NCI-H2107 treated with DMSO at 0.1 percent for 48 hours (cell line): ENCODE data around the gene FLRT3.

Experiments
- DNase-seq: peaks from one replicate; lab custom pipeline; 2025; ENCODE audit not compliant: unreplicated experiment; lab: John Stamatoyannopoulos, UW

Gene FLRT3

DNA sequence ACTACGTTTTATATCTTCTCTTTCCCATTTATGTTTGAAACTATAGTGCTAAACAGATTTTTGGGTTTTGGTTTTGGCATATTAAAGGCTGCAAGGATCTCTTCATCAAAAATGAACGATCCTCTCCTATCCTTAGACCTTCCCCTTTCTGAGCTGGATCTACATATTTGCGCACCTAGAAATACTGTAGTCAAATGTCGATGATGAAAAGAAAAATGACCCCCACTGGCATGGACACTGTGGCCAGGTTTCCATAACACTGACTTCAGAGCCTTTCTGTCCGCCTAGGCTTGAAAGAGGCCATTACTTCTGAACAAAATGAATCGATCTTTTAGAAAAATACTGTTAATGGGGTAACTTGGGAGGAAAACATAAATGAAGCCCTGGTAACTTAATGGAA lies 5.8 kb downstream of the FLRT3 start:
- no peak for DNase-seq

DNA sequence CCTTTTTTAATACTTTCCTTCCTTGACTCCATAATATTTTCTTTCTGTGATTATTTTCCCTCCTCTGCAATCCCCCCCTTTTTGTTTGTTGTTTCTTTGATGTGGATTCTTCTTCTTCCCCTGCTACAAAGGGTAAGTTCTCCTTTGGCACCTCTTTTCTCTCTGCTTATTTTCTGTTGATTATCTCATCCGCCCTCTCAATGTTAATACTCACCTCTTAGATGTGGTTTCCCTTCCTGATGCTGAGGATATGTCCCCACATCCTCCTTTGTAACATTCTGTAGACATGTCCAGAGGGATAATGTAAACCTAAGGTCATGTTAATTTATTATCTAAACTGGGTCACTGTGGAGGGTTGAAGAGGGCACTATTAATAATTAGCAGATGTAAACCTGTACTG lies 17.7 kb downstream of the FLRT3 start:
- no peak for DNase-seq

DNA sequence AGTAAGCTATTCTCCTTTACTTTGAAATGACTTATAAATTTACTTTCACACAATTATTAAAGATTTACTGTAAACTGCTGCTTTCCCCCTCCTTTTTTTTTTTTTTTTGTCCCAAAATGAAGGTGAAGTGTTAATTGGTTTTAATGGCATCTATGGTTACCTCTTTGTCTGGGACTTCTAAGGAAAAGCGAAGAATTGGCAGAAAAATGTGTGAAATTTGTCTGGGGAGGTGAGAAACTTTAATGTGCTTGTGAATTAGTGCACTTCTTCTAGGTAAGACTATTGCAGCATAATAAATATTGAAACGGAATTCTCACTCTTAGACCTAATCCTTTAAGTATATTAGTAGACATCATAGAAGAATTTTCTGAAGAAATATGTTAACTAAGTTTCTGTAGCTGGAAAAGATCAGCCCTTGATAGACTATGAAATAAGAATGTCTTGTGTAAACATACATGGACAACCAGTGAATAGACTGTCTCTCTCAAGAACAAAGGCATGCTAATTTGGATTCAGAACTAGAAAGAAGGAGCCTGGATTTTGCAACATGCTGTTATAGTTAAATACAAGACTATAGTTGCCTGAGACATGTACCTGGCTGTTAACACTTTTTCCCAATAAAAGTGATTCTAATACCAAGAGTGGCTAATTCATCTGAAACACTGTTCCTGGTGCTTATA lies 23.9 kb downstream of the FLRT3 start:
- DNase-seq, result no peak

DNA sequence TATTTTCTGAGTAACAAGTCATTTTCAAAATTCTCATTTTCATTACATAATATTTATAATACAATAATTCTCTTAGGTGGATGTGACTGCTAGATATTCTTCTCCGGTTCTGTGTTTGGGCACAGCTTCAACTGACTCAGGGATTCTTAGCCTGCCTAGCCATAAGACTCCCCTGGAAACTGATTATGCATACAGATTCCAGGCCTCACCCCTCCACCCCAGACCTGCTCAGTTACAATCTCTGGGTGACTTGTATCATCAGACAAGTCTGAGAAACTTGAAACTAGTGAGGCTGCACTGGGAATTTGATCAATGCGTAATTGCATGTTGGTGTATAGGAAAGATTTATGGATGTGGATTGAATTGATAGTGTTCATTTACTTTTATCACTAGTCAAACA lies 25.4 kb downstream of the FLRT3 start:
- DNase-seq, result no peak

DNA sequence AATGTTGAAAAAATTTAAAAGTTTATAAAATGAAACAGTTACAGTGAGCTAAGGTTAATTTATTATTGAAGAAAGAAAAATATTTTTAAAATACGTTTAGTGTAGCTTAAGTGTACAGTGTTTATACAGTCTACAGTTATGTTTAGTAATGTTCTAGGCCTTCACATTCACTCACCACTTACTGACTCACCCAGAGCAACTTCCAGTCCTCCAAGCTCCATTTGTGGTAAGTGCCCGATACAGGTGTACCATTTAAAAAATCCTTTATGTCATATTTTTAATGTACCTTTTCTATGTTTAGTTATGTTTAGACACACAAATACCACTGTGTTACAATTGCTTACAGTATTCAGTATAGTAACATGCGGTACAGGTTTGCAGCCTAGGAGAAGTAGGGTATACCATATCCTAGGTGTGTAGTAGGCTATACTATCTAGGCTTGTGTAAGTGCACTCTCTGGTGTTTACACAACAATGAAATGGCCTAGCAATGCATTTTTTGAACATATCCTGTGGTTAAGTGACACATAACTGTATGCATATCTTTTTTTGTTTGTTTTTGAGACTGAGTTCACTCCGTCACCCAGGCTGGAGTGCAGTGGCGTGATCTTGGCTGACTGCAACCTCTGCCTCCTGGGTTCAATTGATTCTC lies 26.3 kb downstream of the FLRT3 start:
- DNase-seq, result no peak

DNA sequence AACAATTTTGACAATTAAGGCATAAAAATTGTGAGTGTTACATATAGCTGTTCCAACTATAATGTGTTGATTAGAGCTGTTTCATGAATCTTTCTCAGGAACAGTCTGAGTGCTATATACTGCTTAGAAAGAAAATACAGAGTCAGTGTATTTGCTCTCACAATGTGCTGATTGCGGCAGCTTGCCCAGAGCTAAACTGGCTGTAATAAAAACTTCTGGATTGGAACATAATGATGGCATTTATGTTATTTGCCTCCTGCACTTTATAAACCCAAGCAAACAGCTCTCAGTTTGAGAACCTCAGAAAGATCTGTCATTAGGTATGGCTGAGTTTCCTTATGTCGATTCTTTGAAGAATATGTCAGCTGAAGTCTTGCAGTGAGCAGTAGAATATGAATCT lies 29.5 kb downstream of the FLRT3 start:
- no peak for DNase-seq

DNA sequence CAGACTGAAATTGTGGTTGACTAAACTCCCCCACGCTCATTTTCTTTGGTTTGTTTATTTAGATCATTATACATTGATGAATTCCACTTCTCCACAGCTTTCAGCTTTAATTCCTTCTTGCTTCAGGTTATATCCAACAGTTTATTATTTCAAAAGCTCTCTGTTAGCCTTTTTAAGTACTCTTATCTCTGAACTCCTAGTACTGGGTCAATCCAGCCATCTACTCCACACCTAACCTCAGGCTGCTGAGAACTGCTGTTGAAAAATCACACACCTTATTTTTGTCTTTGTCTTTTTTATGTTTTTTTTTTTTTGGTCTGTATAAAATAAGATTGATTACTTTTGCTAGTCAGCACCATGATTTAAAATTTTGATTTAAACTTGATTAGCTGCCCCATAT lies 32.9 kb downstream of the FLRT3 start:
- DNase-seq, result no peak

DNA sequence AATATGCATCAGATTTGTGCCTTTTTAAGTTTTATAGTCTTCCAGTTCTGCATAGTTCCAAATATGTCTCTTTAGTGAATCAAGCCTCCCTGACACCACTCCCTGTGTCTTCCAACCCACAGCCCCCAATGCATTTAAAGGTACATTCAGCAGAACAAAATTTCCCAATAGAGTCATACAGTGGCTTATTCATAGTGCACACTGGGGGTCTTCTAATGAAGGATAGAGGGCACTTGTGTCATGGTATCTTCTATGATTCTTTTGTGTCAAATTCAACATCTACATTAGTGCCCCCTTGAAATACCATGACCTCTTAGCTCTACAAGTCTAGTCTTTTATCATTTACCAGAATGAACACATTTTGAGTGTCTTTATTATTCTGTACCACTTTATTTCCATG lies 33.8 kb downstream of the FLRT3 start:
- no peak for DNase-seq

DNA sequence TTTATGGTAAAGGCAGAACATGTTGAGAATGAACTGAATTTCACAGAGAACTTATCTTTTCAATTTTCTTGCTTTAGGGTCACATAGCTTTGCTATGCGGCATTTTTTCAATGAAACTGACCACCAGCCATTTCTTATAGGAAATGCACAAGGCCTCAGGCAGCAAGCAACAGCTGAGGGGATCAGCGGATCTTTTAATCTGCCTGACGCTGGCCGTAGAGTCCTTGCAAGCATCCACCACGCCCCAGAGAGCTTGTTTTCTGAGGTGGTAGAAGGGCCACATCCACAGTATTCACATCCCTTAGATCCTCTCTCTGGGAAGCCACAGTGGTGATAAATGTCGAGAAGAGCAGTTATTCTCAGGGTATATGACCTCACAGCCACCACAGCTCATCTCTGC lies 34.3 kb downstream of the FLRT3 start:
- no peak for DNase-seq

DNA sequence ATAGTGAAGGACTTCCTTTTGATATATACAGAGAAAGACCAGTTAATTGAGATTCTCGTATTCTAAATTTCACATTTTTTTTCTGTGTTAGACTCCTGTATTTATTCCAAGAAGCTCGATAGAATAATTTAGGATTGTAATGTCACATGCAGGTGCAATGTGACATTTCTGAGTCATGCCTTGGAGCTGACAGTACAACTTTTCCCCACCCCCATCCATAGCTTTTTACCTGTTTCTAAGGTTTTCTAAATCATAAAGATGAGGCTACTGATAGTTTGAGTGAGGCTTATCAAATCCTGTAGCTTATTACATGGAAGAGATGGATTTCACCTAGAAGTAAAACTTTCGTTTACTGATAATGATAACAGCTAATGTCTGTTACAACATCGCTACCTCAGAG lies 37.6 kb downstream of the FLRT3 start:
- DNase-seq, result no peak

DNA sequence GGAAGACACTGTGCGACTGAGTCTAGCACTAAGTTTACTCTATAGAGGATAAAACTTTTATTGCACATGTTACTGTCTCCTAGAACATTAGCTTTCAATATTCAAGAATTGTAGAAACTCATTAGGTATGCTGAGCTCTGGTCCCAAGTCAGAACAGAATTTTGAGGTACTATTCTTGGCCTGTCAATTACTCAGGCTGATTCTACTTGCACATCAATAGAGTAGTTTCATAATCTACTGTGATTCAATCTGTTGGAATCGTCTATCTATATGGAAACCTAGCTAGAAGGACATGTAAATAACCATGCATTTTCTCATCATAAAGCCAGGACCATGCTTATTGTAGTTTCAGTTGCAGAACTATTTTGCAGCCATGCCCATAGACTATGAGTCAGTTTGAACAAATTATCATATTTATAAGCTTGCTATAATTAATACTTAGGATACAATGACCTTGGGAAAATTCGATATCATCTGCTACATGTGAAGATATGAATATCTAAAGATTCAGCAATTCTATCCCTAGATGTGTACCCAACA lies 41.6 kb downstream of the FLRT3 start:
- DNase-seq, result no peak

DNA sequence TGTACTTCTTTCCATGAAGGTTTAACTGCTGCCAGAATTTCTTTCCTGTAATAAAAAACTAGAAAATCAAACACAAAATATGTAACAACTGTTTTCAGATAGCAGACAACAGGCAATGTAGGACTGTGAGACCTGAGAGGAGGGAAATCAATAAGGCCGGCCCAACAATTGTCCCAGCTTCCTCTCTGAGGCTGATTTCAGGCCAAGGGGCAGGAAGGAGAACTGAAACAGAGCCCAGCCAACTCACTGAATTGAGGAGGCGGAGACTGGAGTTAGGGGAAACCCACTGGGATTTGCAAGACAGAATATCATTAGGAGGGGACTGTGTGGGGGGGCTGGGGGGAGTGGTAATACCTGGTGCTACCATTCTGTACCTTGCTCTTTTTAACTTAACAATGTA lies 42.2 kb downstream of the FLRT3 start:
- DNase-seq, result no peak

DNA sequence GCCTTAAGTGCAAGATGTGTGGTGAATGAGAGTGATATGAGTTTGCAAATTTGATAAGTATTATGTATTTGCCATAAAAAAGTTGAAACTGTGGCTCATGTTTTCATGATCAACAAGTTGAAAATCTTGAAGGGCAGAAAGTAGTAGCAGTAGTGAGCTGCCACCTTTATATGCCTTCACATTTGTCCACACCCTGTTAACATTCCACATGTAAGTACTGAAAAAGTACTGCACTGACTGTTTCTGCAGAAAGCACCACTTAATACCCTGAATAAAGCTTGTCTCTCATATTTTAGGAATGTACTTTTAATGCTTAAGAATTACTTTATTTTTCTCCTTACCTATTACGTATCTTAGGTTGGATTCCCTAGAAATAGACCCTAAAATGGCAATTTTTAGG lies 45.9 kb downstream of the FLRT3 start:
- DNase-seq, result no peak

DNA sequence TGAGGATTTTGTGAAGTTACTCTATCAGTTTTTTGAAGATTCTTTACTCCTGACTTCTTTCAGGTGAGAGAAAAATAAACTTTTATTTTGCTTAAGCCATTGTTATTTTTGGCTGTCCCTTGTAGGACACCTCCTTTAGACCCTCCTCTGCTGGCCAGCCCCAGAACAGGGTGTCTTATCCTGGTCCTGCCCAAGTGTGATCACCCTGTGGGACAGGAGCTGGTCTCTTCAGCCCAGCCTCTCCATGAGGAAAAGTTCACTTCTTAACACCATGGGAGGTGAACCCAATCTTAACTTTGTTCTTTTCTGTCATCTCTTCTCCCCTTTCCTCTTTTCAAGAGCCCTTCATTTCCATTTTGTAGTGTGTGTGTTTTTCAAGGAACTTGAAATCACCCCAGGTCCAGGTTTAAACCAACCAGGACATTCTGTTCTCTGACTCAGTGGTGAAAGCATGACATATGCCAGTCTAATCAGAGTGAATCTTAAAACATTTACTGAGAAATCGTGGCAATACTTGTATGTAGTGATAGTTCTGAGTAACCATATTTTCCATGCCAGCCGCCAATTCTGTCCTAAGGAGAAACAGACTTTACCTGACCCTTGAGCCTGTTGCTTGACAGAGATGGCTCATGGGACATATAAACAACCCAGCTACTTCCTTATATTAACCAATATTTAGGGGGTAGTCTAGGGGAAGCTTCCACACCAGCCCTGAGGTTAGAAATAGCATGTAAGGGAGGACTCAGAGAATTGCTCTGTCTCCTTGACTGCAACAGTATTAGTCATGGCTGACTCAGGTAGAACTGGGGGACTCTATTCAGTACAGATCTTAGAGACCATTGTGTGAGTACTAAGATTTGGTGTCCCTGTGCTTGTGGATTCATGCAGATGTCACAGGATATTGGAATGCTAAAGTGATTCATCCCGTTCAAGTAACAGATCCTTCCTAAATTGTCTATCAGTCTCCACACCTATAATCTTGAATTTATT lies 48.8 kb downstream of the FLRT3 start:
- DNase-seq, result no peak

DNA sequence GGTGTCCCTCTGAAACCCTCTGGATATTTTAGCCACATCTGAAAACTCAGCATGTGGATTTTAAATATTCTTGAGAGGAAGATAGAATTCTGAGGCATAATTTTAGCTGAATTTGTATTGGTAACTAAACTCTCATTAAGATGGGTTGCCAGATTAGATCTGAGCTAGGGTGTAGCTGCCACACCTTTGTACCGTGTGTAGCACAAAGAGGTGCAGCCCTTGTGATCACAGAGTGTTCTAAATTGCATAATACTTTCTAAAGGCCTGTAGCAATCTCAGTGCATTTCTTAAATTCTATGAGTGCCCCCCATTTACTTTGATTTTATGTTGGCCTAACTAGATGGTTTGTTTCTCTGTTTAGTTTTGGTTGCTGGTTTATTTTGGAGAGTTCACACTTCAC lies 53.0 kb downstream of the FLRT3 start:
- DNase-seq, result no peak

DNA sequence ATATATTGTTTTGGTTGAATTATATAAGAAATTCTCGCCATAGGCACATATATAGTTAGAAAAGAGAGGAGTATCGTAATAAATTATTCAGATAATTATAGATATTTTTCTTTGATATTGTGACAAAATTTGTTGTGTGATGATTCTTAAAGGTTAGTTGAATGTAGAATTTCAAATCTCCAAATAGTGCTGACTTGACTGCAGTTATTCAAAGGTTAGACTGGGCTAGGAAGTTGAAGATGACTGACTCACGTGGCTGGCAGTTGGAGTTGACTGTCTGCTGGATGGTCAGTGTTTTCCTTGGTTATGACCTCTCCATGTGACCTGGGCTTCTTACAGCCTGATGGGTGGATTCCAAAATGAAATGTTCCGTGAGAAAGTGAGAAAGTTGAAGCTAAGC lies 55.3 kb downstream of the FLRT3 start:
- DNase-seq, result no peak
